A549 (cell line): ENCODE results near the gene ABCA5. TPM values are rescaled to one million over a fixed set of nuclear protein-coding genes. Genes with fewer than 3 reads are reported as not detected.

Source experiments
- ATAC-seq, 2 experiments: fragments of 200-7000 bp in 1 of 2; fragments of >200 bp in 1 of 2; cut with Nextera tagmentation in 1 of 2; cut with Tn5 transposase in 1 of 2; 3 replicates each; pipeline versions ENCODE4 v1.8.0 to v1.9.1; 2018 to 2020; ENCODE audit warnings: mild to moderate bottlenecking in 1 of 2, moderate library complexity in 1 of 2
- CTCF ChIA-PET: fragments of 300-600 bp; sonication (Branson Sonifier 250); formaldehyde crosslinking; extraction: SDS; loops from one replicate; lab custom pipeline; 2021; ENCODE audit warnings: antibody characterized with exemption, inconsistent platforms; lab: Yijun Ruan, JAX
- POLR2A ChIA-PET: fragments of 350-600 bp; formaldehyde crosslinking; extraction: SDS; loops from one replicate; lab custom pipeline; 2021; ENCODE audit warnings: antibody characterized with exemption, inconsistent platforms; lab: Yijun Ruan, JAX
- DNase-seq, 2 experiments: peaks; one replicate each; pipeline versions ENCODE4 v3.0.0 to v3.0.0-alpha.2; 2011 to 2016; ENCODE audit warnings: low read depth in 1 of 2, low spot score in 1 of 2
- FAIRE-seq: peaks from 2 replicates; lab custom pipeline; 2011; peaks lifted over from hg19 to GRCh38; lab: Jason Lieb, UNC
- H3K27ac ChIP-seq, 2 experiments: fragments of >200 bp; sonication (Bioruptor Twin); formaldehyde crosslinking; 3 replicates each; pipeline ENCODE4 v1.5.1; 2016 to 2017
- H3K4me1 ChIP-seq: fragments of >200 bp; sonication (Bioruptor Twin); formaldehyde crosslinking; 3 replicates; pipeline ENCODE4 v1.6.1; 2016
- H3K4me2 ChIP-seq: fragments of >200 bp; sonication (Bioruptor Twin); formaldehyde crosslinking; 3 replicates; pipeline ENCODE4 v1.6.1; 2016
- H3K4me3 ChIP-seq: fragments of >200 bp; sonication (Bioruptor Twin); formaldehyde crosslinking; 3 replicates; pipeline ENCODE4 v1.5.1; 2016
- H3K9me3 ChIP-seq: fragments of >200 bp; sonication (Bioruptor Twin); formaldehyde crosslinking; 3 replicates; pipeline ENCODE4 v1.6.1; 2016
- ATOH8 ChIP-seq: fragments of 250-450 bp; sonication (Bioruptor Pico); IDR thresholded peaks from 2 replicates; pipeline ENCODE4 v1.5.0; 2020; ENCODE audit warnings: low read depth, mild to moderate bottlenecking, moderate library complexity
- BCL3 ChIP-seq: fragments of >200 bp; sonication (Bioruptor Twin); formaldehyde crosslinking; IDR thresholded peaks from 3 replicates; pipeline ENCODE4 v1.6.1; 2016
- CBX8 ChIP-seq: fragments of 200-600 bp; sonication (generic); IDR thresholded peaks from 2 replicates; pipeline ENCODE4 v1.6.1; 2016
- EHF ChIP-seq: fragments of 250-450 bp; sonication (Bioruptor Pico); IDR thresholded peaks from 2 replicates; pipeline ENCODE4 v1.5.0; 2020; ENCODE audit warnings: mild to moderate bottlenecking
- ELK1 ChIP-seq: fragments of 150-350 bp; IDR thresholded peaks from 2 replicates; pipeline ENCODE4 v1.6.1; 2014; ENCODE audit warnings: low read depth, mild to moderate bottlenecking, low read length
- EP300 ChIP-seq, 2 experiments: fragments of >200 bp; sonication (Bioruptor Twin); formaldehyde crosslinking; IDR thresholded peaks; 2 replicates in 1 of 2; 3 replicates in 1 of 2; pipeline ENCODE4 v1.6.1; 2016 to 2017
- ESRRA ChIP-seq: fragments of 150-350 bp; IDR thresholded peaks from 2 replicates; pipeline ENCODE4 v1.6.1; 2014; ENCODE audit warnings: mild to moderate bottlenecking, low read length, borderline replicate concordance
- FOSB ChIP-seq: fragments of 250-450 bp; sonication (Bioruptor Pico); IDR thresholded peaks from 2 replicates; pipeline ENCODE4 v1.5.0; 2020; ENCODE audit warnings: mild to moderate bottlenecking, moderate library complexity
- HDAC2 ChIP-seq: fragments of 200-600 bp; sonication (generic); IDR thresholded peaks from 2 replicates; pipeline ENCODE4 v1.6.1; 2016
- HES2 ChIP-seq: fragments of >200 bp; sonication (Bioruptor Twin); formaldehyde crosslinking; IDR thresholded peaks from 2 replicates; pipeline ENCODE4 v1.6.1; 2016
- HMGXB4 ChIP-seq: fragments of 250-450 bp; sonication (Bioruptor Pico); IDR thresholded peaks from 2 replicates; pipeline ENCODE4 v1.5.0; 2021; ENCODE audit warnings: mild to moderate bottlenecking, moderate library complexity, borderline replicate concordance
- HOXA7 ChIP-seq: fragments of 250-450 bp; sonication (Bioruptor Pico); IDR thresholded peaks from 2 replicates; pipeline ENCODE4 v1.5.0; 2020; ENCODE audit warnings: mild to moderate bottlenecking, moderate library complexity
- HOXB5 ChIP-seq: fragments of 250-450 bp; sonication (Bioruptor Pico); IDR thresholded peaks from 2 replicates; pipeline ENCODE4 v1.5.0; 2020; ENCODE audit warnings: mild to moderate bottlenecking, moderate library complexity
- MAFK ChIP-seq: fragments of 450-650 bp; IDR thresholded peaks from 2 replicates; pipeline ENCODE4 v1.6.1; 2014; ENCODE audit not compliant: partially characterized antibody
- NFE2L2 ChIP-seq: fragments of 150-350 bp; conservative IDR thresholded peaks from 2 replicates; pipeline ENCODE4 v1.6.1; 2014; ENCODE audit warnings: low read length
- POLR2A ChIP-seq: IDR thresholded peaks from 2 replicates; pipeline ENCODE4 v1.6.1; 2012; ENCODE audit warnings: mild to moderate bottlenecking, low read length
- RAD21 ChIP-seq, 2 experiments: fragments of >200 bp in 1 of 2; sonication (Bioruptor Twin) in 1 of 2; formaldehyde crosslinking in 1 of 2; IDR thresholded peaks in 1 of 2; conservative IDR thresholded peaks in 1 of 2; 2 replicates in 1 of 2; 3 replicates in 1 of 2; pipeline ENCODE4 v1.6.1; 2012 to 2018; ENCODE audit warnings: inconsistent platforms in 1 of 2
- REST ChIP-seq: fragments of 200-600 bp; sonication (generic); IDR thresholded peaks from 2 replicates; pipeline ENCODE4 v1.6.1; 2016; ENCODE audit warnings: antibody characterized with exemption, mild to moderate bottlenecking, moderate library complexity
- SMC3 ChIP-seq: fragments of >200 bp; sonication (Bioruptor Twin); formaldehyde crosslinking; IDR thresholded peaks from 3 replicates; pipeline ENCODE4 v1.6.1; 2018; ENCODE audit warnings: inconsistent platforms
- WGBS: methylation state at CpG from one replicate; pipeline ENCODE4 v1.1.6; 2017; ENCODE audit errors: missing lambda C conversion rate; 5-methylcytosine and 5-hydroxymethylcytosine counted together
- polyA plus RNA-seq, 4 experiments: library from polyadenylated mRNA; depleted of rRNA in 3 of 4; stranded (reverse); fragments of >200 nt; fragmentation: RNase III in 1 of 4; extraction: RNeasy Plus Mini Kit Qiagen cat#74134 plus additional on column Dnase treatment in 1 of 4; gene quantifications; 2 replicates in 3 of 4; 3 replicates in 1 of 4; pipeline ENCODE4 v1.2.3, GENCODE V29; 2011 to 2017

ABCA5 gene
- polyA plus RNA-seq, 2 of the 4 experiments (the other 2 are of a cell fraction), result 4.5 to 9.1 TPM

- no peak for TF ChIP-seq HES2
- no peak for TF ChIP-seq REST
- no peak for TF ChIP-seq EP300 (IDR thresholded peaks at IDR 0.05)
- TF ChIP-seq CBX8, result no peak
- TF ChIP-seq FOSB, result no peak
- Histone ChIP-seq H3K4me2 (no peak overlapping the region), H3K27ac (no peak overlapping the region), H3K4me3 (no peak overlapping the region), H3K4me1 (no peaks in the 10 kb centered on the region), H3K9me3 (0 out of 3 replicates have a peak, but pooled peaks cover 3% of the 10 kb centered on the region)
- ATAC-seq (no peak), DNase-seq (no peak), FAIRE-seq (no peak)
- ChIA-PET CTCF (interaction anchor here (0.9 to 13.3 kb wide), 7 partner anchors 9 to 476 kb away, joined by 3 to 278 read pairs (median 3); no protein-coding TSS in a partner anchor), POLR2A (no interaction called here)
Observed at GRCh38 chr17:69232650-69233049, 94.3 kb downstream of the ABCA5 start.

- Histone ChIP-seq H3K27ac (no peak overlapping the region), H3K9me3 (0 out of 3 replicates have a peak, but pooled peaks cover 3% of the 10 kb centered on the region), H3K4me2 (no peak overlapping the region), H3K4me1 (no peaks in the 10 kb centered on the region), H3K4me3 (no peak overlapping the region)
- ATAC-seq, result no peak
- FAIRE-seq, result no peak
- DNase-seq, result no peak
- POLR2A ChIA-PET, result no interaction called here
- no peak for TF ChIP-seq RAD21 (conservative IDR thresholded peaks at IDR 0.05 in 1 of 2, IDR thresholded peaks at IDR 0.05 in 1 of 2)
- no peak for TF ChIP-seq ELK1
- TF ChIP-seq HOXA7 (CRISPR knock-in tag), result no peak
- no peak for TF ChIP-seq EHF (CRISPR knock-in tag)
- 51% methylated on average over 1 of the region's 1 CpG for WGBS
- CTCF ChIA-PET, result interaction anchor here (1.6 to 13.3 kb wide), 2 partner anchors 11 to 455 kb away, joined by 6 to 278 read pairs; no protein-coding TSS in a partner anchor
Observed at GRCh38 chr17:69231521-69231920, 95.4 kb downstream of the ABCA5 start.

- Histone ChIP-seq H3K27ac (no peak overlapping the region), H3K4me3 (no peak overlapping the region), H3K9me3 (0 out of 3 replicates have a peak, but pooled peaks cover 3% of the 10 kb centered on the region), H3K4me1 (no peaks in the 10 kb centered on the region), H3K4me2 (no peak overlapping the region)
- 60% methylated on average over 3 of the region's 3 CpGs for WGBS
- ATAC-seq, result no peak
- no peak for FAIRE-seq
- POLR2A ChIA-PET, result no interaction called here
- CTCF ChIA-PET, result interaction anchor here (1.6 to 13.3 kb wide), 2 partner anchors 11 to 455 kb away, joined by 6 to 278 read pairs; no protein-coding TSS in a partner anchor
- DNase-seq, result no peak
- TF ChIP-seq ESRRA (no peak), SMC3 (no peak), POLR2A (no peak), HOXB5 (no peak), NFE2L2 (no peak), ATOH8 (CRISPR knock-in tag) (no peak), EHF (CRISPR knock-in tag) (no peak), HDAC2 (no peak), BCL3 (no peak), MAFK (no peak), FOSB (no peak), HMGXB4 (no peak)
Observed at GRCh38 chr17:69230939-69231338, 96.0 kb downstream of the ABCA5 start.
